M059J (cell line): Measurements from ENCODE around the gene SNORC. TPM values are rescaled to one million over a fixed set of nuclear protein-coding genes. Genes with fewer than 3 reads are reported as not detected.

ENCODE experiments used
- DNase-seq: peaks from one replicate; pipeline ENCODE4 v3.0.0-alpha.2; 2012; ENCODE audit warnings: low read depth
- total RNA-seq: library from RNA; depleted of rRNA; stranded (reverse); fragments of >200 nt; shearing (Covaris generic); gene quantifications from 2 replicates; pipeline ENCODE4 v1.2.3, GENCODE V29; 2014

Gene SNORC
- total RNA-seq, 1 experiment from 2014 or later: 0.52 TPM

DNA sequence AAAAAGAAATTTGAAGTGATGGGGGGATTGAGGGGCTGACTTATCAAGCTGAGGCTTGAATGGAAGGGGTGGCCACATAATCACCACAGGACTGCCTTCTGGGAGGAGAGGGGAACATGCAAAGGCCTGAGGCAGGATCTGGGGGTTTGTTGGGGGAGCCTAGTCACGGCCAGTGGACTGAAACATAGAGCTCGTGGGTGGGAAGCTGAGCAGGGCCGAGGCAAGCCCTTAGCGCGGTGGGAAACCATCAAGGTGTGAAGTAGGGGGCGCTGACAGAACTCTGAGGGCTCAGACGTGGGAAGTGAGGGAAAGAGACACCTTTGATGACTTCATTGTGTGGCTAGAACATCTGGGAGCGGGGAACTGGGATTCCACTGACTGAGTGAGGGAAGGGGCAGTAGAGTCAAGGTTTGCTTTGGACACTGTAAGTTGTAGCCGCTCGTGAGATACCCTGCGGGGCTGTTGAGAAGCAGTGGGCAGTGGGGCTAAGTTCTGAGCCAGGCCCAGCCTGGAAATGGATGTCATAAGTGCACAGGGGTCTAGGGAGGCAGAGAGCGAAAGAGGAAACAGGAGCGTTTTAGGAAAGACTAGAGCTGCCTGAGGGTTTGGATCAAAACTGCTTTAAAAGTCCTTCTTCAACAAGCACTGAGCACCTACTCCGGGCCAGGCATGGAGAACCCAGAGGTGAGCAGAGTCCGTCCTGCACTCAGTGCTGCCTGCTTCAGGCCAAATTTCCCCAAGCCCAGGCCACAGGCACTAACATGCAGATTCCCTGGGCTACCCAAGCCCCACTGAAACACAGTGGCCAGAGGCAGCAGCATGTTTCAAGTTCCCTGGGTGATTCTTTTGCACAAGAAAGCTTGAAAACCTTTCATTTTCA lies 686 bp upstream of the SNORC start:
- no peak for DNase-seq

DNA sequence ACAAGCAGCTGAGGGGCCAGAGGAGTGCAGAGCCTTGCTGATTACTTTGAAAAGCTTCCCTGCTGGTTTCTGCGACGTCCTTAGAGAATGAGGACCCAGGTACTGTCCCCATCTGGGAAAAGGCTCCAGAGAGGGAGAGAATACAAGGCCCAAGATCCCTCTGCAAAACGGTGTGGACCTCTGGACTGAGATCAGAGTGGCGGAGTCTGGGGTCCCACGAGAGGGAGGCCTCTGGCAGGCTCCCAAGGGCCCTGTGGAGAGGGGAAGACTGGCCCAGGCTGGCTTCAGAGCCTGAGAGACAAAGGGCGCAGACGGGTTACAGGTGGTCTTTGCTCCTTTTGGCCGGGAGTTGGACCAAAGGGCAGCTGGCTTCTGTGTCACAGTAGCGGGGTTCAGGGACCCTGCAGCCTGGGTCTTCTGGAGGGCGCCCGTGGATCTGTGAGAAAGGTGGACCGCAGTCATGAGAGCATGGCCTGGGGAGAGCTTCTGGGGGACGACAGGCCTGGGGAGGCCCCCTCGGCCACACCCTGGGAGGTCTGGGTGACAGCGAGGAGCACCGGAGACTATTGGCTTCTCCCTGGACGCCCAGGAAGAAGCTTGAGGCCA lies 805 bp downstream of the SNORC start:
- DNase-seq: no peak

DNA sequence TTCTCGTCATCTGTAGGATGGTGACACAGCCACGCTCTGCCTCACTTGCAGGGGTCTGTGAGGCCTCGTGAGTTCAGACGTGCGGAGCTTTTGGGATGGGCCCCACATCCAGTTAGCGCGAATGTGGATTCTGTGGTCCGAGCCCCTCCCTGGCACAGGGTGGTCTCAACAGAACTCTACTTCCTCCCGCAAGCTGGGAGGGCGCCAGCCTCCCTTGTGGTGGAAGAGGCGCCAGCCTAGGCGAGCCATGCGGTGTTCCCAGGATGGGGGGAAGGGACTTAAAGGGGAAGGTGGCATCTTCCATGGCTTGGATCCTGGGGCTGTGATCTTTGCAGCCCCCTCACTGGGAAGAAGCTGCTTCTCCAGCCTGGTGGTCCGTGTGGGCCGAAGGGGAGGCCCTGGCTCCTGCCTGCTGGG lies 1.4 kb downstream of the SNORC start:
- no peak for DNase-seq

DNA sequence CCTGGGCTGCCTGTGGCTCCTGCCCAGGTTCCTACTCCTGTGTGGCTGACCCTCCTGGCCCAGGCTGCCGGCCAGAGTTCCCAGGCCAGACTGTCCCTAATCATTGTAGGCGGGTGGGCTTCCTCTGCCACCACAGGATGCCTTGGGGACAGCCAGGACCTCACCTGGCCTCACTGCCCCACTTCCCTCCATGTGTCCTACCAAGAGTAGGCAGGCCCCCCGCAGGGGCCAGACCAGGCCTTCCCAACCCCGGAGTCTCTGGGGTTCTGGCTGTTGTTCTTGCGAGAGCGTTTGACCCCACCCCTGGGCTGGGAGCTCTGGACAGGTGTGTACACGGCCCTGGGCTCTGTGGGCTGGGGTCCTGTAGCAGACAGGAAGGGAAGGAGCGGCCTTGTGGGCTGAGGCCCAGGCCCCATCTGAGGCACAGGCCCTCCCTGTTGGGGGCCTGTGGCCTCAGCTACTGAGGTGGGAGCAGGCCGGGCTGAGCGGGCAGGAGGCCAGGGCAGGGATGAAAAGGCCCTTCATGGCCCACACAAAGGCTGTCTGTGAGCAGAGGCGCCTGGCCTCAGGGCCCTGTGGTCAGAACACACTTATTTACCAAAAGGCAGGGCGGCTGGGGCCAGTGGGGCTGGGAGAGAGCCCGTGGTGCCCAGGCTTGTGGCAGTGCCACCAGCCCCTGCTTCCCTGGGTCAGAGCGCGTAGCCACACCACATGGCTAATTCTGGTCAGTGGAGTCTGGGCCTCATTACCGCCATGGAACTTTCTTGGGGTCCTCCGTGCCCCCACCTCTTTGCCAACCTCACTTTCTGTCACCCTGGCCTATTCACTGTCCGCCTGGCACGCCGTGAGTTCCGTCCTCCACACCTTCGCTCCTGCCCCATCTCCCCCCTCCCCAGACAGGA lies 2.0 kb downstream of the SNORC start:
- no peak for DNase-seq

DNA sequence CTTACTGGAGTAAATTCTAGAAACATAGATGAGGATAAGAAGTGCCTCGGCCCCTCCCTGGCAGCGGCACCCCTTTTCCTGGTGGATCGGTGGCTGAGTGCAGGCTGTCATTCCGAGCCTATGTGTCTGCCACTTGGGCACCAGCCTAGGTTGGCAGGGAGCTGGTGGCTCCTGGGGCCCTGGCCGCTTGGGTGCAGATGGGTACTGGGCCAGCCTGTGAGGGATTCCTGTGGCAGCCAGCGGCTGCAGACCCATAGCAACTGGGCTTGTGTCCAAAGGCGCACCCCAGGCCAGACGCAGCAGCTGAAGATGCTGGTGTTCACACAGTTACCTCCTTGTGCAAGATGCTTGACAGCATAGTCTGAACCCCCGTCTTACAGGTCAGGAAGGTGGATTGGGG lies 2.8 kb downstream of the SNORC start:
- no peak for DNase-seq

DNA sequence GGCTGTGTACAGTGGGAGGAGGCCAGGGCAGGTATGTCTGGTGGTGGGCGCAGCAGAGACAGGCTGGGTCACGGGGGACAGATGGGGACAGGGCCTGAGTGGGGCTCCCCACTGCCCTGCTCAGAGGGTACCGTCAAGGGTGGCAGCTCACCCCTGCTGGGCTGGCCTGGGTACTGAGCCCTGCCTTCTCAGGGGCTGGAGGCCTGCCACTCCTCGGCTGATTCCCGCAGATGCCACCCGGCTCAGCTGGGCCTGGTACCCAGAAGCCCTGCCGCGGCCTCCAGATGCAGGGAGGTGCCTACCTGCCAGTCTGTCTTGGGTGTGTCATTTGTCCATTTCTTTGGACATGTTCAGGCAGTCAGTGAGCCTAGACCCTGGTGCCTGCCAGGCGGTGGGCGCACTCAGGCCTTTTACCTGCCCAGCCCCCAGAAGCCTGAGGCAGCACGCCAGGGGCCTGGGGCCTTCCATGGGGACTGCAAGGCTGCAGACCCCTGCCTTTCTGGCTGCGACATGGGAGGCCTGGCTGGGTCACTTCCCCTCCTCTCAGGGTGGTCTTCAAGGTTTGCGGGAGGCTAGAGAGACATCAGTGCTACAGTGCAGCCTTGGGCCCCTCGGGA lies 3.3 kb downstream of the SNORC start:
- DNase-seq: no peak

DNA sequence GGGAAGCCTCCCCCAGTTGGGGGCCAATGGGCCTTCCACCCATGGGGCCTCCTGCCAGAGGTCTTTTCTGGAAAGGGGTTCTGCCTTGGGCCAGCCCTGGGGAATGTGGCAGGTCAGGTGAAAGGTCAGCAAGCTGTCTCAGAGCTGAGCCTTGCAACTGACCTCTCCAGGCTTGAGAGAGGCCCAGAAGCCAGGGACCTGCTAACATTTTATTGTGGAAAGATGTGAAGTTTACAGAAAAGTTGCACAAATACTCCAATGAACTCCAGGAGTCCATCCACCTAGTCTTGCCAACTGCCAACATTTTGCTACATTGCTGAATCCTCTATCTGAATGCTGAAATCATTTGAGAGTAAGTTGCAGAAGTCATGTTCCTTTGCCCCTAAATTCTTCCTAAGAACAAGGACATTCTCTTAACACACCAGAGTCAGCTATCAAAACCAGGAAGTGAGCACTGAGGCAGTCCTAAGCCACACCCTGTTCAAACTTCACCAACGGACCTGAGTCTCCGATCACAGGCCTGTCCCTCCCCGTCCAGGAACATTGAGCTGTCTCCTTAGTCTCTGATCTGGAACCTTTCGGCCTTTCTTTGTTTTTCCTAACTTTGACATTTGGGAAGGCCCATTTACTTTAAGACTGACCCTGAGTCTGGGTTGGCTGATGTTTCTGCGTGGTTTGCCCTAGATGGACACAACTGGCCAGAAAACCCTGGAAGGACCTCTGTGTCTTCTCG lies 4.0 kb downstream of the SNORC start:
- DNase-seq: no peak

DNA sequence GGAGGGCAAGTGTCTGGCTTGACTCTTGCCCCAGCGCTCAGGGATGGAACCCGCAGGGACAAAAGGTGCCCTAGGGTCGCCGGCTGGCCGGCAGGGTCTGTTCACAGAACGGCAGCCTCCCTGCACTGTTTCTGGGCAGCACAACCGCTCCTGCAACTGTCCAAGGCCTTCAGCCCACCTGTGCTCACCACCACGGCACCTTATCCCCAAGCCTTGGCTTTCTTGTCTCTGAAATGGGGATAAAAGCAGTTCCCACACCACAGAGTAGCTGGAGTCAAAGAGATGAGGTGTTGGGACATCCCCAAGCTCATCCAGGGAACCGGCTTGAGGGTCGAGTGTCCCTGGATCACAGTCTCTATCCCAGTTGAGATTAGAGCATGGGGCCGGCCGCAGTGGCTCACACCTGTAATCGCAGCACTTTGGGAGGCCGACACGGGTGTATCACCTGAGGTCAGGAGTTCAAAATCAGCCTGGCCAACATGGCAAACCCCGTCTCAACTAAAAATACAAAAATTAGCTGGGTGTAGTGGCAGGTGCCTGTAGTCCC lies 4.7 kb downstream of the SNORC start:
- no peak for DNase-seq

DNA sequence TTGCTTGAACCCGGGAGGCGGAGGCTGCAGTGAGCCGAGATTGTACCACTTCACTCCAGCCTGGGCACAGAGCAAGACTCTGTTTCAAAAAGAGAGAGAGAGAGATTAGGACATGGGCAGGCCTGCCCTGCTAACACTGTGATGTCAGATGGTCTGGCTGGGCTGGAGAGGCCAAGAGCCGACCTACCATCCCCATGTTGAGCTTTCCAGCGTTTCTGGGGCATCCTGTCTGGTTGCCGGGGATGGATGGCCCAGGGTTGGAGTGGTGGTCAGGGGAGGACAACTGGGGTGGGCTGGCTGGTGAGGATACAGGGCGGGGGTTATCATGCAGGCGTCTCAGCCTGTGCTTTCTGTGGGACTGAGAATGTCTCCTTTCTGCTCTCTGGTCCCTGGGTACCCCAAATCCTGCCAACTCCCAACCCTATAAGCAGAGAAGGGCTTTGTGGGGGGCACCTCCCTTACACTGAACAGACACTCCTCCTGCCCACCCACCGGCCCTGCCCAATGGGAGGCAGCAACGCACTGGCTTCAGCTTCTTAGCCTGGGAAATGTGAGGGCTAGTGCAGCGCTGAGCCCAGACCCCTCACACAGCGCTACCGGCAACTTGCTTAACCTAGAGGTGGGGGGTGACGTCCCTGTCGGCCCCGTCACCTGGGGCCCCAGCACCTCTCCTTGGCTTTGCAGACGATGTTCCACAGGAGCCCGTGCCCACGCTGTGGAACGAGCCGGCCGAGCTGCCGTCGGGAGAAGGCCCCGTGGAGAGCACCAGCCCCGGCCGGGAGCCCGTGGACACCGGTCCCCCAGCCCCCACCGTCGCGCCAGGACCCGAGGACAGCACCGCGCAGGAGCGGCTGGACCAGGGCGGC lies 5.4 kb downstream of the SNORC start:
- no peak for DNase-seq

DNA sequence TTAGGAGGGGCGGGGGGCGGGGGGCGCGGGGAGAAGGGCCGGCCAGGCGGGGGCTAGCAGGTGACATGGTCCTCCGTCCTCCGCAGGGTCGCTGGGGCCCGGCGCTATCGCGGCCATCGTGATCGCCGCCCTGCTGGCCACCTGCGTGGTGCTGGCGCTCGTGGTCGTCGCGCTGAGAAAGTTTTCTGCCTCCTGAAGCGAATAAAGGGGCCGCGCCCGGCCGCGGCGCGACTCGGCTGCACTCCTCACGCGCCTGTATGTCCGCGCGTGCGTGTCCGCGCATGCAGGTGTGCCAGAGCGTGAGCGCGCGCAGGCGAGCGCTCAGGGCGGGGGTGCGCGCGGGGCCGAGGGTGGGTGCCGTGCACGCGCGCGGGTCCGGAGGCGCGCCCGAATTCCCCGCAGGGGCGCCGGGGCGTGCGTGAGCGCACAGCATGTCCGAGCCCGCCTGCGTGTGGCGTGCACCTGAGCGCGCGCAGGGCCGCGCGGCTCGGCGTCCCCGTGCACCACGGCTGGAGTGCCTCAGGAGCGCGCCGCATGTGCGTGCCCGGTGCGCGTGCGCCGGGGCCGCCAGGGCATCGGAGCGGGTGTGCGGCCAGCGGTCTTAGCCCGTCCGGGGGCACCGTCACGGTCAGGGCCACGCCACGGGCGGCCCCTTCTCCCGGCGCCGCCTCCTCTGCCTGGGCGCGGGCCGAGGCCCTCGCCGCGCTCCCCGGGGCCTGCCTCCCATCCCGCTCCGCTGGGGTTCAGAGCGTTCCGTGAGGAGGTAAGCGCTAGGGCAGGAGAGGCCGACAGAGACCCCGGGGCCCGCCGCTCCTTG lies 6.3 kb downstream of the SNORC start:
- no peak for DNase-seq

DNA sequence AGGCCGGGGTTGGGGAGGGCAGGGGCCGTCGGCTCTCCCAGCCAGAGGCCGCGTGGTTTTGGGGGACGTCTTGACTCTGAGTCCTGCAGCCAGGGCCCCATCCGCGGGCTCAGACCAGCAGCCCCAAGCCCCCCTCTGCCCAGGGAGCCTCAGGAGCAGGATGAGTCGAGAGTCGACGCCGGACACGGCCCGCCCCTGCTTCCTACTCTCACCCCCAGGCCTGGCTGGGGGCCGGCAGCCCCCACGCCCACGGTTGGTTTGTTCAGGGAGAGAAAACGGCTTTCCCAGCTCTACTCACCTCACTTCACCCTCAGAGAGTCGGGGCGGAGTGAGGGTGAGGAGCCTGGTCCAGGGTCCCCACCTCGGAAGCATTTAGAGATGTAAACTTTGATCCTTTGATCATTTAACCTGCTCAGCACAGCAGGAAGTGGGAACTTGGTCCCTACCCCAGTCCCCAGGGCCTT lies 6.9 kb downstream of the SNORC start:
- DNase-seq: no peak

DNA sequence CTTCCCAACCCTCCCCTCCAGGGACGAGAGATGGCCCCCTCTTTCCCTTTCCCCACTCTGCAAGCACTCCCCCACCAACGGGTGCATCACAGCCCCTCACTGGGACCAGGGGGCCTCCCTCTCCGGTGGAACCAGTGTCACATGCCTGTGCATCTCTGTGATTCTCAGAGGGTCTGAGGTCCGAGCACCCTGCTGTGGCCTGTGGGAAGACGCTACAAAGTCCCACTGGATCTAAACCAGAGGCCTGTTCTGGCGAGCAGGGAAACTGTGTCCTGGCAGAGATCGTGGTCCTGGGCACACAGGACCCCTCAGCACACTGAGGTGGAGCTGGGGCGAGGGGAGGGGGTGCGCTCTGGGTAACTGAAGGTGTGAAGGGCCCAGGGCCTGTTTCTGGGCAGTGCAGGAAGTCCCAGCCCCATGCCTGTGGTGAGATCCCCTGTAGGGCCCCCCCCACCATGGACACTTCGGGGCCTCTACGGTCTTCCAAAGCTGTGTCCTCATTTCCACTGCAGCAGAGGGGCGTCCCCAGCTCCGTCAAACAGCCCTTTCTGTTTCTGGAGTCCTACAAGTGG lies 8.0 kb downstream of the SNORC start:
- DNase-seq: no peak

DNA sequence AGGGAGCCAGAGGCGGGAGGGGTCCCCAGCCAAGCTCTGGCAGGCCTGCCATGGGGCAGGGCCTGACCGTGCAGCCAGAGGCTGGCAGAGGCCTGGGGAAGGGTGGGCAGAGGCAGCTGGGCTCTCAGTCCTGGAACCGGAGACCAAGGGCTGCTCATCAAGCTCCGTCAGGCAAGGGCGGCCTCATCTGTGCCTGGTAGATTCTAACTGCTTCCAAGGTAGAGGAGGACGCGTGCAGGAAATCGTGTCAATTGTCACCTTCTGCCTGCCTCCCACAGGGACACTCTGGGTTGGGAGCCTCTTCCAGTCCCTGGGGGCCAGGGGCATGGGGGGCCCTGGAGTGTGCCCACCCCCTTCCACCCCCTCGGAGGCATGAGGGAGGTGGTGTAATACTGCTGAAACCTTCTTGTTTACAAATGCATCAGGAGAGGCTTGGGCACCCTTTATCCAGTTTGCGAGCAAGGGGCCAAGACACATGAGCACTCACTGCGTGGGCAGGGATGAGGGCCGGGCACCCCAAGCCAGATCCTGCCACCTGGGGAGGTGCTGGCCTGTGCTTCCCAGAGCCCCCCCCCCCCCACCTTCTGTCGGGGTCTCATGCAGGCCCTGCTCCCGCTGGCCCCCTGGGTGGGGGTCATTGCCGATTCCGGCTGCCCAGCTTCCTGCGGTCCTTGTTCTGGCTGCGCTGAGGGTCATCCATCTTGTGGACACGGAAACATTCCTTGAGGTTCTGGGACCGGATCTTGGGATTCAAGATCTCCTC lies 9.0 kb downstream of the SNORC start:
- no peak for DNase-seq

DNA sequence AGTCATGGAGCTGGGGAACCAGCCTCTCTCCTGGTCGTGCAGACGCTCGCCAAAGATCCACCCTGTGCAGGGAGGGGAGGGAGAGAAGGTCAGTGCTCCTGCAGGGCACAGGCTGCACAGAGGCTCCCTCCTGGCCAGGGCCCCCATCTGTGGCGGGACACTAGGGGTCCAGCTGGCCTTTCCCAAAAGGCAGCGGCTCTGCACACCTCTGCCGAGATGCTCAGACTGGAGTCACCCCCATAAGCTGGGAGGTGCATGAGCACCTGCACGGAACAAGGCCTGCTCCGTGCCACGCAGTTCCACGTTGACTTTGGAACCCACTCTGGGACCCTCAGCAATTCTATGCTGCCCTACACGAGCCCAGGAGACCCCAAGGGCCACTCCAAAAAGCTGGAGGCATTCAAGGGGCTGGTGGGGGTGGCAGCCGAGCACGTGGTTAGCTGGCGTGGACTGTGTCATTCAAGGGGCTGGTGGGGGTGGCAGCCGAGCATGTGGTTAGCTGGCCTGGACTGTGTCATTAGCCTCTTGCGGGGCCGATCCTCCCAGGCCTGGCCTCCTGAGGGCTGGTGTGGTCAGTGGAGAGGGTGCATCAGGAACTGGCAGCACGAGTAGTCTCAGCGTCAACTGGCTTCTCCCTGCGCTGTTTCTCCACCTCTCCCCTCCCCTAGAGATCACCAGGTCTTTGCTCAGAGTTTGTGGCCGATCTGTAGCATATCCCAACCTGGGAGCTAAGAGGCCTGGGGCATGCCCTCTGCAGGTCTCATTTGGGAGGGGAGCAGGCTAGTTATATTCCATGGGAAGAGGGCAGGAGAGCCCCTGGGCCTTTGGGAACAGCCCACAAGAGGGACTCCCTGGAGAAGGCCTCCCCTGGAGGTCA lies 9.8 kb downstream of the SNORC start:
- no peak for DNase-seq

DNA sequence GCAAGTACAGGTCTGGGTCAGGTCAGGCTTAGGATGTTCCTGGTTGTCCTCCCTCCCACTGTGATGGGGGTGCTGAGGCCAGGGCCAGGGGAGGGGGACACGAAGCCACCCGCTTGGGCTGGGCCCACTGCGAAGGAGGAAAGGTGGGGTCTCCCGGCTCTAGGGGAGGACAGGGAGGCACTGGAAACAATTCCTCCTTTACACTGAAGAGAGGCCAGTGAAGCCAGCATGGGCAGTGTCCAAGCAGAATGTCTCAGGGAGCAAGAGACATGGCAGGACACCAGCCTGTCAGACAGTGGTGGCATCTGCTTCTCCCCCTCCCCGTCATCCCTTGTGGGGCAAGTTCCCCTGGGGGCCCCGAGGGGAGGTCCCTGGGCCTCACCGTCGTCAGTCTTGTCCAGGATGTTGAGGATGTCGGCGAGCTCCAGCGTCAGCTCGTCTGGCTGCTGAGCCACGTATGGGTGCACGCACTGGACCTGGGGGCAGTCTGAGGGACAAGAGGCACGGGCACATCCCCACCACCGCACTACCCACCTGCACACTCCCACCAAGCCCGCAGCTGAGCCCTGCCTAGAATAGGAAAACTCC lies 10.8 kb downstream of the SNORC start:
- DNase-seq: no peak

DNA sequence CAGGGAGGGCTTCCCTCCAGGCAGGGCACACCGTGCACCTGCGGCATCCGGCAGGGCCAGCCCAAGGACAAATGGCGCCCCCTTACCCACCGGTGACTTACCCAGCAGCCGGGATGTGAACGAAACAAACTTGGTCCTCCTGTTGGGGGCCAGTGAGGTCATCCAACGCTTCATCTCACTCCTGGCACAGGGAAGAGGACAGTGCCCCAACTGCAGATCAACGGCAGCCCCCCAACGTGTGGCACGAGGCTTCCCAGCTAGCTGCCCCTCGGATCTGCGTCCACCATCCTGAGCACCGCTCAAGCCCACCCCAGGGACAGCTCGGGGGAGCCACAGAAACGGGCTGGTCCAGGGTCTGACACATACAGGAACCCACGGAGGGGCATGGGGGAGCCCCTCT lies 12.0 kb downstream of the SNORC start:
- DNase-seq: no peak
